GM21619 (cell line): Measurements from ENCODE around the gene SERP2.
"Not testable (repeated sequence)": the region's sequence is repeated elsewhere in the genome, so short reads cannot be mapped to it uniquely, and the experiment has no call there.

Experiments used
- ATAC-seq: cut with Tn5 transposase; IDR thresholded peaks from one replicate; pipeline ENCODE4 v1.9.1; 2021; ENCODE audit not compliant: unreplicated experiment

Gene SERP2

GRCh38 chr13:44373601-44374347 lies at the start of gene SERP2:
TSS of gene SERP2 (plus strand) at chr13:44373824. CDS start at chr13:44374026, 202 bp downstream.
- ATAC-seq: no peak

DNA sequence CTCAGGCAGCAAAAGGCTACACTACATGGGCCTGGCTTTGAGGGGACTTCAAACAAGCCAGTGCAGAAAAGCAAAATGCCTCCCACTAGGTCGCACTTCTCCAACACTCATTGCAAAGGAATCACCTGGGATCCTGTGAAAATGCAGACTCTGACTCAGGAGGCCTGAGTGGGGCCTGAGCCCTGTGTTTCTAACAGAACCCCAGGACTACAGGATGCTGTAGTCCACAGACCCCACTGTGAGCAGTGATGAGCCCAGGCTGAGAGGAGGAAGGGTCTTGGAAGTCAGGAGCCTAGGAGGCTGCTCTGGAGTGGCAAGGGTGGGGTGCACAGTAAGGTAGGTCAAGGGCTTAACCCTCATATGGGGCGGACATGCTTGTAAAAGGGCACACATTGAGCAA lies 46.7 kb upstream of the SERP2 start:
- no peak for ATAC-seq

DNA sequence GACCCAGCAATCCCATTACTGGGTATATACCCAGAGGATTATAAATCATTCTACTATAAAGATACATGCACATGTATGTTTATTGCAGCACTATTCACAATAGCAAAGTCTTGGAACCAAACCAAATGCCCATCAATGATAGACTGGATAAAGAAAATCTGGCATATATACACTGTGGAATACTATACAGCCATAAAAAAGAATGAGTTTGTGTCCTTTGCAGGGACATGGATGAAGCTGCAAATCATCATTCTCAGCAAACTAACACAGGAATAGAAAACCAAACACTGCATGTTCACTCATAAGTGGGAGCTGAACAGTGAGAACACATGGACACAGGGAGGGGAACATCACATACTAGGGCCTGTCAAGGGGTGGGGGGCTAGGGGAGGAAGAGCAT lies 44.6 kb upstream of the SERP2 start:
- not testable (repeated sequence) for ATAC-seq

DNA sequence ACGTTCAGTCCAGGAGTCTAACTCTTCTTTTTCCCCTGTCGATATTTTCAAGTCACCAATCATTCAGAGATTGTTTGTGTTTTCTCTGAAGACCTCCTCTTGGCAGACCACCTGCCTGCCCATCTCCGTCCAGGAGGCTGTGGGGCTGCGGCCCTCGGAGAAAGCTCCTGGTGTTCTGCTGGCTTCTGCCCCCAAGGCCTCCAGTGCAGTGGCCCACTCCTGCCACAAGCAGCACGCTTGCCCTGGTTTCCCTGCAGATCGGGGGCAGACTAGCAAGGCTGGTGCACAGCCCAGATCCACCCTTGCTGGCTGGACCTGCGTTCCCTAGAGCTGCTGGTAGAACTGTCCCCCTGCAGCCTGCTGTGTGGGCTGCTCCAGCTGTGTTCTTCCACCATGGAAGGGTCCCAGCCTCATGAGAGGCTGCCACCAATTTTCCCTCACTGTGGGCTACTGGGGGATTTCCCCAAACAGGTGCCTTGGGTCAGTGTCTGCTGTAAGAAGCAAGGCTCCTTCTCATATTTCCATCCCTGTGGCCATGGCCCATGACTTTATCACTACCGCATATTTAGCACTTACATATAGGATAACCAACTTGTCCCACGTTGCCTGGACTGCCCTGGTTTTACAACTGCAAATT lies 43.6 kb upstream of the SERP2 start:
- no peak for ATAC-seq

DNA sequence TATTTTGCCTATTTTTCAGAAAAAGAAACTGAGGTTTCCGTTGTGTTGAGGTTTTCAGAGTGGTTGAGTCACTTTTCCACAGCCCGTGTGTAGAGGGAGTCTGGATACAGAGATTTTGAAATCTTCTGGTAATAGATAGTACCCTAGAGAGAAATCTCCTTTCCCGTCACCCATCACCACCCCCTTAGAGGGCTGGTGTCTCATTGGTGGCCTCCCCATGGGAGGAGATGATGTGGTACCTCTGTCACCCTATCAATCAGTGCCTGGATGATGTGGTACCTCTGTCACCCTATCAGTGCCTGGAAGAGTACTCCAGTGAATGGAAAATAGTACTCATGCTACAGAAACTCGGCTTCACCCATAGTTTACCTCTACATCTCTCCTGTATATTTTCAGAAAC lies 42.2 kb upstream of the SERP2 start:
- no peak for ATAC-seq

GRCh38 chr13:44331912-44332851 lies 41.4 kb upstream of the SERP2 start:
- ATAC-seq: no peak

DNA sequence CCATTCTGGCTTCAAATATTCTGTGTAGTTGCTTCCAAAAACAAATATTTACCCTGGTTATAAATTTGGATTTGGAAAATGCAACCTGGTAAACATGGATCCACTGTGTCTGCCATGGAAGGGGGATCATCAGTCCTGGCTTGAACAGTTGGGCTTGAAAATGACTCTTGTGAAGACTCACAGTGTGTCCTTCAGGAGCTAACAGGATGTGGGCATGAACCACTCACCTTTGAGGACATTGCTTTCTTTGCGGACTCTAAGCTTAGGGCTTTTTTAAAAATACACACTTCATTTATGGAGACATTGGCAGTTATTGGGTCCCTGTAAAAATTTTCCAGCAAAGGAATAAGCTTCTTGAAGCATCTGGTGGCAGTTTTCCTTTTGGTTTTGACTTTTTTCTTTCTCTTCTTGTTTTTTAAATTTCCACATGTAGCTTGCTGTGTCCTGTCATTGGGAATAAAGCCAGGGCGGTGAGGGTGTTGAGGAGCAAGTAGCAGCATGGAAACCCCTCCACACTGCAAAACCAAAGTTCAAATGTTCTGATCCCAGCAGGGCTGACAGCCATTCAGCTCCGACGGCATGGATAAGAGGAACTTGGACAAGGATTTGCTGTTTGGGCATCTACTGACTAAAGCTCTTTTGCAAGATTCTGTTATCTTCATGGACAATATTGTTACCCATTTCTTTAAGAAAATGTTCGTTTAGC lies 39.5 kb upstream of the SERP2 start:
- ATAC-seq: no peak

DNA sequence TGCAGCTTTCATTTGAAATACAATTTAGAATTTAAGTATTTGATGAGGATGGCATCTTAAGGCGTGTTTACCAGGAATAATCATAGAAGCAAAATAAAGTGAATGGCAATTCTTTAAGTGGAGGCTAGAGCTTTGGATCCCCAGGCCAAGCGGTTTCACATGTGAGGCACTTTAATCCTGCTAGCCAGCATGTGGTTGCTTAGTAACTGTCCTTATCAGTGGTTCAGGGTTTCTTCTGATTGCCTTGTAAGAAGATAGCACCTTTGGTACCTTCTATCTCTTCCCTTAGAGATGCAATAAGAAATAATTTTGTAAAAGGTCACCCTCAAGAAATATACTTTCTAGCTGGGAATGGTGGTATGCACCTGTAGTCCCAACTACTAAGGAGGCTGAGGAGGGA lies 38.9 kb upstream of the SERP2 start:
- ATAC-seq: no peak

DNA sequence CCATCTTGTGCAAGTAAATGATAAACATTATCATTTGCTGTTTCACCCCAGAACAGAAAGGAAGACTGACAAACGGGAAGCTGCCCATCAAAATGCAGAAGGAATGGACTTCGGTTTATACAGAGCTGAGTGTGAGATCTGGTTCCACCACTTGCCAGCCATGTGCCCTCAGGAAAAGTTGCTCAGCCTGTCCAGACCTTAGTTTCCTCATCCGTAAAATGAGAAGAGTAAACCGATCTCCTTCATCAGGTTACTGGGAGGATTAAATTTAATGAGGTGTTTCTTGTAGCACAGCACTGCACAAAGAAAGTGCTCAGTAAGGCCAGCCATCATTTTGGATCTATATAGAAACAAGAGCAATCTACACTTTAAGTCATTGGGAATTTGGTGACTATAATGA lies 36.7 kb upstream of the SERP2 start:
- no peak for ATAC-seq

- ATAC-seq: no peak
Measured at GRCh38 chr13:44337581-44337980, 36.0 kb upstream of the SERP2 start.

- ATAC-seq: no peak
Measured at GRCh38 chr13:44340508-44340907, 33.1 kb upstream of the SERP2 start.

DNA sequence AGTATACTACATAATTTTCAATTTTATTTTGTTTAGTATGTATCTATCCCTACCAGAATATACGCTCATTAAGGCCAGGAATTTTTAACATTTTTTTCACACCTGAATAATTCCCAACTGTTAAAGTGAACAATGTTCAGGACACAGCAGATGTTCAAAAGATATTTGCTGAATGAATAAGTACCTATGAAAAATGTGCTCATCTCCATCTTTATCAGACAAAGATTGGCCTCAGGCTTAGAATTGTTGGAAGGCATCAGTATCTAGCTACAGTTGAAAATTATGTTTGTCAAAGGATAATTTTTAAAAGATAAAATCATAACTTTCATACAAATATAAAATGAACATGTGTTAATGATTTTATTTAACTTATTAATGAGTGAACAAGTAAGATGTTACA lies 30.9 kb upstream of the SERP2 start:
- no peak for ATAC-seq

DNA sequence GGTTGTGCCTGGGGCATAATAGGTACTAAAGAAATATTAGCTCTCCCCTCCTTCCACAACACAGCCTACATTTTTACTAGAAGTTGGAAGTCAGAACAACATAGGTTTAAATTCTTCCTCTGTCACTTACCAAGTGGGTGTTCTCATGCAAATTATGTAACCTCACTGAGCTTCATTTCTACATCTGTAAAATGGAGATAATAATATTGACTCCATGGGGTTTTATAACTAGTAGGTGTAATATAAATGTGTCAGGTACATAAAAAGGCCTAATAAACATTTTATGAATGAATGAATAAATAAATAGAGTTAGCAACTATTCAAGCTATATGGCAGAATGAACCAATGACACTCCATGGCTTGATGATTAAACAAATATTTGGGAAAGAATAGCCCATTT lies 27.1 kb upstream of the SERP2 start:
- no peak for ATAC-seq

- no peak for ATAC-seq
Measured at GRCh38 chr13:44347301-44347700, 26.3 kb upstream of the SERP2 start.

DNA sequence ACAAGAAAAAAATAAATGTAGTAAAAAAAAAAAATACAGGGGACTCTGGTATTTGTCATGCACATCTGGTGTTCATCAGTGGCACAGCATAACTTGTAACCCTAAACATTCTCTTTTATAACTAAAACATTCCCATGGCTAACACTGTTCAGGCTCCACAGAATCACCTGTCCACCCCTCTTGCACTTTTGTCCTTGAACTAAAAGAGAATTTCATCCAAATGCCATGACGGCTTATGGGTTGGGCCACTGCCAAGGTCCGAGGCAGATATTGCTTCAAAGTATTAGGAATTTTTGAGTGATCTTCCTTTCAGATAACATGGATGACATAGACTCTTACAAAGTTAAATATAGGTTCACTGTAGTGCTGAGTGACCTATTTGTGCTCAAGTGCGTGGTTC lies 25.7 kb upstream of the SERP2 start:
- no peak for ATAC-seq

DNA sequence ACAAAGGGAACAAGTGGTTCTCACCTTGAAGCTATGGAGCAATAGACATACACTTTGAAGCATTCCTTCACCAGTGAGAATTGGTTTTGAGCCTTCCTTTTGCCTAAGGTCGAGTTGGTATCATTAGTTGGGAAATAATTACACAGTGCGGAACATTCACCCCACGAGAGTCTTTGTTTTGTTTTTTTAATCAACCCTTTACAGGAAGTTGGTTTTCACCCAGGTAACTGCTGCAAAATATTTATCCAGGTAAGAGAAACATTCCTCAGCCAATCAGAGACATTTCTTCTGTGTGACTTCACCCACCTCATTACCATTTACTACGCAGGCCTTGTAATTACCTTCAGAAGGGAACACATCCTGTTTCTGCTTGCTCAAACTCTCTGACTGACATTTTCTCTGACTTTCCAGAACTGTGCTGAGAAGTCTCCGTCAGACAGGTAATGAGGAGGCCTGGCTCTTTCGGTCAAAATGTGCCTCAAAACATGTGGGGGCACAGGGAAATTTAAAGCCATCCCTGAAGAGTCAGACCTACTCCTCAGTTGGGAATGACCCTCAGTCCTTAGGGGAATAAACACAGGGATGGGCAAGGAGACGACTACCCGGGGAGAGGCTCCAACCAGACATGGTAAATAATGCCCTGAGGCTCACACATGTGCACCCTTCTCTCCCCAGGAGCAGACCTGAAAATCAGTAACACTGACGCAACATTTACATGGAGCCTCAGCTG lies 22.7 kb upstream of the SERP2 start:
- no peak for ATAC-seq

- ATAC-seq: no peak
Measured at GRCh38 chr13:44351505-44351854, 22.1 kb upstream of the SERP2 start.

GRCh38 chr13:44352202-44352601 lies 21.4 kb upstream of the SERP2 start:
- ATAC-seq: no peak

- ATAC-seq: no peak
Measured at GRCh38 chr13:44352671-44353070, 21.0 kb upstream of the SERP2 start.

DNA sequence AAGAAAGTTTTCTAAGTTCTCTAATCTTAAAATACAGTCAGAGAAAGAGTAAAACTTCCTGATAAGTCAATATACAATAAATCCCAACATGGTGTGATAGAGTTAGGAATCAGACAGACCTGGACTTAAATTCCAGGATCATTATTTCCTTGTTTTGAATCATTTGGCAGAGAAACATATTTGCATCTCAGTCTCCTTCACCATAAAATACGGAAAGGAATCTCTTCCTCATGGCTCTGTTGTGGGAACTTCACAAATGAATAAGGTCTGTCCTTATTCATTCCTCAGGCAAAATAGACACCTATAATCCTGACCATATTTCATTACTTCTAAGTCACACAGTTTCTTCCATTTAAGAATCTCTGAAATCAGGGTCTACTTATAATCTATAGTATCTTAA lies 19.3 kb upstream of the SERP2 start:
- no peak for ATAC-seq

GRCh38 chr13:44354884-44355283 lies 18.7 kb upstream of the SERP2 start:
- no peak for ATAC-seq
